ENCODE measurements around the gene YAP1.

The YAP1 gene

DNA sequence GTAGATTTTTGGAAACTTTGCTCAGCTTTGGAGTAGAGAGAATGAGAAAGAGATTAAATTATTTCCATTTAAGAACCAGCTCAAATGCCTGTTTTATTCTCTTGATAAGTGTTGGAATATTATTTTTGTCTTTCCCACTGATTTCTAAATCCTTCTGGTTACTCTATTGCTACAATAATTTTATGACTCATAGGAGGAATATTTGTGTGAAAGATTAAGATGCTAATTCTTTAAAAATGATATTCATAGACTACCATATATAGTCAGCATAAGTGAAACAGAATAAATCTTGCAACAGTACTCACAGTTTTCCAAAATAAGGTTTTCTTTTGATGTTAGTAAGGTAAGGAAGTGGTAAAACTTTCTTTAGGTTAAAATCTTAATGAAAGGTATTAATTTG, 60.9 kb downstream of the YAP1 start:
- TF ChIP-seq POLR2AphosphoS5 (IDR thresholded peaks at IDR 0.05; ENCODE audit: low read depth) = no peak
- no peak for TF ChIP-seq GABPA (IDR thresholded peaks at IDR 0.05; ENCODE audit: low read depth)
- no peak for TF ChIP-seq SPI1 (IDR thresholded peaks at IDR 0.05; ENCODE audit: borderline replicate concordance, low read depth)
- TF ChIP-seq, protein P1, sequence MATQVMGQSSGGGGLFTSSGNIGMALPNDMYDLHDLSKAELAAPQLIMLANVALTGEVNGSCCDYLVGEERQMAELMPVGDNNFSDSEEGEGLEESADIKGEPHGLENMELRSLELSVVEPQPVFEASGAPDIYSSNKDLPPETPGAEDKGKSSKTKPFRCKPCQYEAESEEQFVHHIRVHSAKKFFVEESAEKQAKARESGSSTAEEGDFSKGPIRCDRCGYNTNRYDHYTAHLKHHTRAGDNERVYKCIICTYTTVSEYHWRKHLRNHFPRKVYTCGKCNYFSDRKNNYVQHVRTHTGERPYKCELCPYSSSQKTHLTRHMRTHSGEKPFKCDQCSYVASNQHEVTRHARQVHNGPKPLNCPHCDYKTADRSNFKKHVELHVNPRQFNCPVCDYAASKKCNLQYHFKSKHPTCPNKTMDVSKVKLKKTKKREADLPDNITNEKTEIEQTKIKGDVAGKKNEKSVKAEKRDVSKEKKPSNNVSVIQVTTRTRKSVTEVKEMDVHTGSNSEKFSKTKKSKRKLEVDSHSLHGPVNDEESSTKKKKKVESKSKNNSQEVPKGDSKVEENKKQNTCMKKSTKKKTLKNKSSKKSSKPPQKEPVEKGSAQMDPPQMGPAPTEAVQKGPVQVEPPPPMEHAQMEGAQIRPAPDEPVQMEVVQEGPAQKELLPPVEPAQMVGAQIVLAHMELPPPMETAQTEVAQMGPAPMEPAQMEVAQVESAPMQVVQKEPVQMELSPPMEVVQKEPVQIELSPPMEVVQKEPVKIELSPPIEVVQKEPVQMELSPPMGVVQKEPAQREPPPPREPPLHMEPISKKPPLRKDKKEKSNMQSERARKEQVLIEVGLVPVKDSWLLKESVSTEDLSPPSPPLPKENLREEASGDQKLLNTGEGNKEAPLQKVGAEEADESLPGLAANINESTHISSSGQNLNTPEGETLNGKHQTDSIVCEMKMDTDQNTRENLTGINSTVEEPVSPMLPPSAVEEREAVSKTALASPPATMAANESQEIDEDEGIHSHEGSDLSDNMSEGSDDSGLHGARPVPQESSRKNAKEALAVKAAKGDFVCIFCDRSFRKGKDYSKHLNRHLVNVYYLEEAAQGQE (IDR thresholded peaks at IDR 0.05; ENCODE audit: insufficient replicate concordance, low read depth) = no peak
- TF ChIP-seq, protein P2, sequence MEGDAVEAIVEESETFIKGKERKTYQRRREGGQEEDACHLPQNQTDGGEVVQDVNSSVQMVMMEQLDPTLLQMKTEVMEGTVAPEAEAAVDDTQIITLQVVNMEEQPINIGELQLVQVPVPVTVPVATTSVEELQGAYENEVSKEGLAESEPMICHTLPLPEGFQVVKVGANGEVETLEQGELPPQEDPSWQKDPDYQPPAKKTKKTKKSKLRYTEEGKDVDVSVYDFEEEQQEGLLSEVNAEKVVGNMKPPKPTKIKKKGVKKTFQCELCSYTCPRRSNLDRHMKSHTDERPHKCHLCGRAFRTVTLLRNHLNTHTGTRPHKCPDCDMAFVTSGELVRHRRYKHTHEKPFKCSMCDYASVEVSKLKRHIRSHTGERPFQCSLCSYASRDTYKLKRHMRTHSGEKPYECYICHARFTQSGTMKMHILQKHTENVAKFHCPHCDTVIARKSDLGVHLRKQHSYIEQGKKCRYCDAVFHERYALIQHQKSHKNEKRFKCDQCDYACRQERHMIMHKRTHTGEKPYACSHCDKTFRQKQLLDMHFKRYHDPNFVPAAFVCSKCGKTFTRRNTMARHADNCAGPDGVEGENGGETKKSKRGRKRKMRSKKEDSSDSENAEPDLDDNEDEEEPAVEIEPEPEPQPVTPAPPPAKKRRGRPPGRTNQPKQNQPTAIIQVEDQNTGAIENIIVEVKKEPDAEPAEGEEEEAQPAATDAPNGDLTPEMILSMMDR (IDR thresholded peaks at IDR 0.05; ENCODE audit: insufficient read depth, low read length) = no peak
- Histone ChIP-seq H3K4me3 (replicated peaks; ENCODE audit: insufficient read depth, low read length) (no peak overlapping the region), H3K27me3 (ENCODE audit: insufficient read depth, poor library complexity, severe bottlenecking) (no peaks in the 10 kb centered on the region), H3K27ac (replicated peaks) (no peak overlapping the region)
- no peak for DNase-seq (ENCODE audit: low read depth in 1 of 2, low spot score in 1 of 2)

DNA sequence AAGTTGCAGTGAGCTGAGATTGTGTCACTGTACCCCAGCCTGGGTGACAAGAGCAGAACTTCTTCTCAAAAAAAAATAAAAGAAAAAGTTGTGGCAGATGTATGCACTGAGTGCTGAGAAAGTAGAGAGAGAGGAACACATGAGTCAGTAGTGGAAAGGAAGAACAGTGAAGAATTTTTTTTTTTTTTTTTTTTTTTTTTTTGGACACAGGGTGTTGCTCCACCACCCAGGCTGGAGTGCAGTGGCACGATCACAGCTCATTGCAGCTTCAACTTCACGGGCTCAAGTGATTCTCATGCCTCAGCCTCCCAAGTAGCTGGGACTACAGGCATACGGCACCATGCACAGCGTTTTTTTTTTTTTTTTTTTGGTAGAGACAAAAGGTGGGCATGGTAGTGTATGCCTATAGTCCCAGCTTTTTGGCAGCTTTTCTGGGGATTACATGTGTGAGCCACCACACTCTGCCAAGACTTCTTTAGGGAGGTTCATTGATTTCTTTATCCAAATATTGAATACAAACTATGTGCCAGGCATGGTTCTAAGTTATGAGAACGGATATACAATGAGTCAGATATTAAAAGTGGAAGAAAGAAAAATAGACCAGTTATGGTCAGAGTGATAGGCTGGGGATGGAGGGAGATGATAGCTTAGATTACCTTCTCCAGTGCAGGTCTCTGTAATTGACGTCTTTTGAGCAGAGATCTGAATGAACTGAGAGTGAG, 62.0 kb downstream of the YAP1 start:
- H3K27ac ChIP-seq (replicated peaks) = no peak overlapping the region
- DNase-seq (ENCODE audit: low read depth in 1 of 2, low spot score in 1 of 2) = peak in 1 of 2 experiments; percentile 23
- TF ChIP-seq SPI1 (IDR thresholded peaks at IDR 0.05; ENCODE audit: borderline replicate concordance, low read depth) (no peak), GABPA (IDR thresholded peaks at IDR 0.05; ENCODE audit: low read depth) (no peak), POLR2AphosphoS5 (IDR thresholded peaks at IDR 0.05; ENCODE audit: low read depth) (no peak)
- TF ChIP-seq, protein P1 (IDR thresholded peaks at IDR 0.05; ENCODE audit: insufficient replicate concordance, low read depth) = no peak
- TF ChIP-seq, protein P2 (IDR thresholded peaks at IDR 0.05; ENCODE audit: insufficient read depth, low read length) = no peak
- H3K4me3 ChIP-seq (replicated peaks; ENCODE audit: insufficient read depth, low read length) = no peak overlapping the region
- no peaks in the 10 kb centered on the region for H3K27me3 ChIP-seq (ENCODE audit: insufficient read depth, poor library complexity, severe bottlenecking)

DNA sequence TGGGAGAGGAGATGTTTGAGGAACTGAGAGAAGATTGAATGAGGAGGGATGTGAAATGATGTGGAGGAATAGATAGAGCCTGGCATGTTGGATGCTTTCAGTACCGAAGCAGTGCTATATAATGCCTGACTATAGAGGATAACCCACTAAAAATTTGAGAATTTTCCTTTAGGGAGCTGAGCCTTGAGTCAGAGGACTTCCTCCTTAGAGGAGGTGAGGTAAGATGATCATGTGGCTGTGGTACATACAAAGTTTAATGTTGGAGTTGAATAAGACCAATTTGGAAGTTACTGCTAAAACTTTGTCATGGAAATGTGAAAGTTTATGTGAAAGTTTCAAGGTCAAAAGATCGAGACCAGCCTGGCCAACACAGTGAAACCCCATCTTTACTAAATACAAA, 66.9 kb downstream of the YAP1 start:
- Histone ChIP-seq H3K27me3 (ENCODE audit: insufficient read depth, poor library complexity, severe bottlenecking) (no peaks in the 10 kb centered on the region), H3K27ac (replicated peaks) (no peak overlapping the region), H3K4me3 (replicated peaks; ENCODE audit: insufficient read depth, low read length) (no peak overlapping the region)
- no peak for DNase-seq (ENCODE audit: low read depth in 1 of 2, low spot score in 1 of 2)
- TF ChIP-seq POLR2AphosphoS5 (IDR thresholded peaks at IDR 0.05; ENCODE audit: low read depth) (no peak), SPI1 (IDR thresholded peaks at IDR 0.05; ENCODE audit: borderline replicate concordance, low read depth) (peak; percentile 8; the same call in 1 of the 2 replicates)
- TF ChIP-seq, protein P1 (IDR thresholded peaks at IDR 0.05; ENCODE audit: insufficient replicate concordance, low read depth) = no peak

Measured in HL-60 (cell line).